Endothelial cell of umbilical vein (primary cell): ENCODE data around the gene RPP25L. TPM values are rescaled to one million over a fixed set of nuclear protein-coding genes. Genes with fewer than 3 reads are reported as not detected.

ENCODE experiments used
- BruUV-seq: library from RNA; stranded (reverse); fragments of 400-500 nt; replicated peaks from 2 replicates; lab custom pipeline; 2021; lab: Mats Ljungman, UMichigan
- CTCF ChIA-PET: fragments of 300-600, 350-600 bp; sonication (Branson Sonifier 250); formaldehyde crosslinking; loops from one replicate; lab custom pipeline; 2021; ENCODE audit warnings: antibody characterized with exemption, inconsistent platforms; lab: Charles Lee
- POLR2A ChIA-PET: fragments of 300-600, 350-600 bp; sonication (Branson Sonifier 250); formaldehyde crosslinking; loops from one replicate; lab custom pipeline; 2021; ENCODE audit warnings: antibody characterized with exemption, inconsistent platforms; lab: Charles Lee
- DNase-seq: peaks from one replicate; pipeline ENCODE4 v3.0.0-alpha.2; 2011; ENCODE audit warnings: low read depth, low spot score
- FAIRE-seq: peaks from 2 replicates; lab custom pipeline; 2011; peaks lifted over from hg19 to GRCh38; lab: Jason Lieb, UNC
- H2AFZ ChIP-seq: 2 replicates; pipeline ENCODE4 v1.6.0; 2012; ENCODE audit warnings: low read depth, low read length, control low read depth, inconsistent platforms
- H3K27ac ChIP-seq: 2 replicates; pipeline ENCODE4 v1.5.1; 2011; ENCODE audit warnings: low read depth, mild to moderate bottlenecking, control low read depth, low read length, moderate library complexity; ENCODE audit not compliant: insufficient read depth
- H3K27me3 ChIP-seq, 2 experiments: 2 replicates each; pipeline versions ENCODE4 v1.6.0 to v1.6.1; 2011; ENCODE audit warnings: low read length in 2 of 2, mixed read lengths in 1 of 2; ENCODE audit not compliant: control insufficient read depth in 2 of 2, insufficient read depth in 2 of 2
- H3K36me3 ChIP-seq, 2 experiments: 2 replicates in 1 of 2; 3 replicates in 1 of 2; pipeline ENCODE4 v1.5.1; 2011; ENCODE audit warnings: low read length in 2 of 2, mild to moderate bottlenecking in 1 of 2, moderate library complexity in 1 of 2; ENCODE audit not compliant: control insufficient read depth in 2 of 2, insufficient read depth in 2 of 2; ENCODE audit errors: extremely low read depth in 1 of 2
- H3K4me1 ChIP-seq: 3 replicates; pipeline ENCODE4 v1.5.1; 2011; ENCODE audit warnings: mild to moderate bottlenecking, low read length; ENCODE audit not compliant: control insufficient read depth, insufficient read depth; ENCODE audit errors: extremely low read depth
- H3K4me2 ChIP-seq: 2 replicates; pipeline ENCODE4 v1.6.1; 2011; ENCODE audit warnings: low read length, control low read depth, mixed read lengths; ENCODE audit not compliant: insufficient read depth
- H3K4me3 ChIP-seq, 3 experiments: fragments of 200-600 bp in 1 of 3; sonication (generic), shearing (Covaris generic) in 1 of 3; replicated peaks in 1 of 3; 2 replicates each; pipeline ENCODE4 v1.5.1; 2011 to 2016; ENCODE audit warnings: control low read depth in 3 of 3, low read length in 3 of 3, mild to moderate bottlenecking in 2 of 3, inconsistent platforms in 1 of 3, low read depth in 1 of 3, moderate library complexity in 1 of 3; ENCODE audit not compliant: insufficient read depth in 1 of 3
- H3K79me2 ChIP-seq: 2 replicates; pipeline ENCODE4 v1.6.0; 2012; ENCODE audit warnings: low read length, inconsistent platforms; ENCODE audit not compliant: control insufficient read depth, insufficient read depth
- H3K9ac ChIP-seq: replicated peaks from 2 replicates; pipeline ENCODE3; 2011; ENCODE audit warnings: low read length, control low read depth; ENCODE audit not compliant: insufficient read depth; ENCODE audit errors: extremely low read depth
- H3K9me1 ChIP-seq: replicated peaks from 3 replicates; pipeline ENCODE4 v1.6.0; 2011; ENCODE audit warnings: mild to moderate bottlenecking, low read length; ENCODE audit not compliant: control insufficient read depth, insufficient read depth; ENCODE audit errors: extremely low read depth
- H3K9me3 ChIP-seq: replicated peaks from 2 replicates; pipeline ENCODE4 v1.5.1; 2012; ENCODE audit warnings: low read length, inconsistent platforms; ENCODE audit not compliant: control insufficient read depth, insufficient read depth
- H4K20me1 ChIP-seq: replicated peaks from 2 replicates; pipeline ENCODE3; 2011; ENCODE audit warnings: mild to moderate bottlenecking, low read length; ENCODE audit not compliant: control insufficient read depth, insufficient read depth; ENCODE audit errors: extremely low read depth
- EZH2 ChIP-seq: IDR thresholded peaks from 2 replicates; pipeline ENCODE4 v1.6.1; 2012; ENCODE audit warnings: borderline replicate concordance, low read depth, mild to moderate bottlenecking, moderate library complexity, low read length, inconsistent platforms; ENCODE audit not compliant: severe bottlenecking
- FOS ChIP-seq: IDR thresholded peaks from 2 replicates; pipeline ENCODE4 v1.6.1; 2011; ENCODE audit warnings: mild to moderate bottlenecking, low read length, moderate library complexity, borderline replicate concordance; ENCODE audit not compliant: insufficient read depth
- GATA2 ChIP-seq: IDR thresholded peaks from 2 replicates; pipeline ENCODE4 v1.7.0; 2011; ENCODE audit warnings: low read depth, mild to moderate bottlenecking, moderate library complexity, mixed read lengths, low read length; ENCODE audit not compliant: insufficient read length, insufficient read depth
- JUN ChIP-seq: IDR thresholded peaks from 2 replicates; pipeline ENCODE4 v1.6.1; 2011; ENCODE audit warnings: borderline replicate concordance, low read depth; ENCODE audit not compliant: insufficient read length, insufficient read depth
- MAX ChIP-seq: IDR thresholded peaks from 2 replicates; pipeline ENCODE4 v1.6.1; 2011; ENCODE audit not compliant: insufficient read depth, insufficient read length
- MYC ChIP-seq: IDR thresholded peaks from one replicate; pipeline ENCODE4 v1.6.1; 2011; ENCODE audit warnings: mild to moderate bottlenecking, low read depth, low read length
- POLR2A ChIP-seq: IDR thresholded peaks from 2 replicates; pipeline ENCODE4 v1.6.1; 2012; ENCODE audit warnings: low read depth, mild to moderate bottlenecking, control low read depth, low read length
- POLR2AphosphoS5 ChIP-seq: IDR thresholded peaks from 2 replicates; pipeline ENCODE4 v1.6.1; 2012; ENCODE audit warnings: low read depth, mild to moderate bottlenecking, control low read depth, low read length, moderate library complexity; ENCODE audit not compliant: insufficient read depth
- dilution Hi-C: fragments of 300-500 bp; cut with MboI; formaldehyde crosslinking; loops from one replicate; pipeline ENCODE4 v1.15.0; 2019; ENCODE audit warnings: low sequenced_read_pairs; ENCODE audit not compliant: extremely low pct_ligation_motif_present
- intact Hi-C: fragments of 100-400 bp; cut with micrococcal nuclease; formaldehyde crosslinking; loops from one replicate; pipeline ENCODE4 v1.10.0; 2022
- polyA plus RNA-seq, 4 experiments: library from polyadenylated mRNA; depleted of rRNA in 3 of 4; stranded (reverse) in 3 of 4; unstranded in 1 of 4; fragments of >200 nt; gene quantifications; 2 replicates each; pipeline versions ENCODE4 v1.2.1 to v1.2.3, GENCODE V29; 2011 to 2012; ENCODE audit warnings: missing spikeins in 1 of 4
- total RNA-seq: library from RNA; stranded (reverse); gene quantifications from 2 replicates; pipeline ENCODE4 v1.2.3, GENCODE V29; 2021
- TF ChIP-seq, protein P1 (sequence below), 2 donors: IDR thresholded peaks; 1 replicate in 1 of 2; 2 replicates in 1 of 2; pipeline ENCODE4 v1.5.1; 2011; ENCODE audit warnings: low read length in 2 of 2, mild to moderate bottlenecking in 2 of 2, moderate library complexity in 2 of 2, control low read depth in 1 of 2, inconsistent platforms in 1 of 2, low read depth in 1 of 2; ENCODE audit not compliant: insufficient read depth in 1 of 2; ENCODE audit errors: extremely low read depth in 1 of 2

Gene RPP25L
- total and polyA plus RNA-seq, 2 donors (not counting 3 experiments of a cell fraction or from before 2014, with no cell fraction given): 15.7 to 41.0 TPM

DNA sequence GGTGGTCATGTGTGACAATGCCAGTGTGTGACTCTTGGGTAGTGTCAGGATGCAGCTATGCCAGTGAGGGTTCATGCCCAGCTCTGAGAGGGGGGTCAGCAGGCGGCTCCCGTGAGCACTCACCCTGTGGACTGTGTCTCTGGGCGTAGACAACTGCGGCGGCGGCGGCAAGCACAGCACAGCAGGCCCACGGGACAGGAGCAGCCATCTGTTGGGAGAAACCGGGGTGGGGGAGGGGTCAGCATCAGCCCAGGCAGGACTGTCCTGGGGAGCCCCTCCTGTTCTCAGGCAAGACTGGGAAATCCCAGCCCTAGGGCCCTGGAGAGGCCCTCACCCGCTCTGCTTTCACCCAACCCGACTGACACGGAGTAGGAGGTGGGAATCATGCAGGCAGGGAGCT lies 43.1 kb downstream of the RPP25L start:
- no peaks in the 10 kb centered on the region for H3K4me1 ChIP-seq
- DNase-seq (no peak), FAIRE-seq (no peak)
- no peaks in the 10 kb centered on the region for H3K9me1 ChIP-seq
- dilution Hi-C loops (no loop called here), intact Hi-C loops (no loop called here)
- H2AFZ ChIP-seq: no peak overlapping the region
- TF ChIP-seq EZH2: no peak
- no peak overlapping the region for H3K4me3 ChIP-seq
- ChIA-PET POLR2A (no interaction called here), CTCF (interaction anchor here (1.0 to 2.4 kb wide), 2 partner anchors 21 to 23 kb away, joined by 3 to 11 read pairs; no protein-coding TSS in a partner anchor)
- no TSS peak for BruUV-seq
- H3K9ac ChIP-seq: no peak overlapping the region
- no peak overlapping the region for H3K4me2 ChIP-seq
- H3K27ac ChIP-seq: no peak overlapping the region
- no peaks in the 10 kb centered on the region for H3K36me3 ChIP-seq
- H4K20me1 ChIP-seq: no peaks in the 10 kb centered on the region
- H3K79me2 ChIP-seq: no peaks in the 10 kb centered on the region
- peaks cover 2 to 5% of the 10 kb centered on the region in 2 experiments for H3K27me3 ChIP-seq
- H3K9me3 ChIP-seq: no peaks in the 10 kb centered on the region

DNA sequence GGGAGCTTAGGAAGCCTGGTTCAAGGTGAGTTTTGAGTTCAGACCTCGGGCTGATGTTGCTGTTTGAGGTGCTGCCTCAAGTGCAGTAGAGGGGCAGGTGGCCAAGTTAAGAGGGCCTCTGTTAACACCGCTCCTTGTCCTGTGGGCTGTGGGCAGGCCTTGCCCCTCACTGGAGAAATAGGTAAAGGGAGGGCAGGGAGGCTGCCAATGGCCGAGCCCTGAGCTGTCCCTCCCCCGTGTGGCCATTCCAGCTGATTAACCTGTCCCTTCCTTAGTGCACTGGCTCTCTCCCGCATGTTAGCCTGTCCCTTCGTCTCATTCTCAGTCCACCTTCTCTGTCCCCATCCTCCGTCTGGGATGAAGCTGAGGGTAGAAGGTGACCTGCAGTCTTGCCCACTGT lies 43.8 kb downstream of the RPP25L start:
- no peaks in the 10 kb centered on the region for H3K9me3 ChIP-seq
- POLR2A ChIA-PET: no interaction called here
- BruUV-seq: no TSS peak
- H3K4me2 ChIP-seq: no peak overlapping the region
- no peak for DNase-seq
- FAIRE-seq: no peak
- no peaks in the 10 kb centered on the region for H3K36me3 ChIP-seq
- no peaks in the 10 kb centered on the region for H3K9me1 ChIP-seq
- H3K4me3 ChIP-seq: no peak overlapping the region
- CTCF ChIA-PET: interaction anchor here (2.4 kb wide), 1 partner anchor 23 kb away, joined by 11 read pairs; no protein-coding TSS in a partner anchor
- H3K27me3 ChIP-seq: peaks cover 2 to 5% of the 10 kb centered on the region in 2 experiments
- TF ChIP-seq MAX: no peak
- TF ChIP-seq POLR2A: no peak
- TF ChIP-seq JUN: no peak
- TF ChIP-seq FOS: no peak
- no peak for TF ChIP-seq GATA2
- TF ChIP-seq, protein P1, sequence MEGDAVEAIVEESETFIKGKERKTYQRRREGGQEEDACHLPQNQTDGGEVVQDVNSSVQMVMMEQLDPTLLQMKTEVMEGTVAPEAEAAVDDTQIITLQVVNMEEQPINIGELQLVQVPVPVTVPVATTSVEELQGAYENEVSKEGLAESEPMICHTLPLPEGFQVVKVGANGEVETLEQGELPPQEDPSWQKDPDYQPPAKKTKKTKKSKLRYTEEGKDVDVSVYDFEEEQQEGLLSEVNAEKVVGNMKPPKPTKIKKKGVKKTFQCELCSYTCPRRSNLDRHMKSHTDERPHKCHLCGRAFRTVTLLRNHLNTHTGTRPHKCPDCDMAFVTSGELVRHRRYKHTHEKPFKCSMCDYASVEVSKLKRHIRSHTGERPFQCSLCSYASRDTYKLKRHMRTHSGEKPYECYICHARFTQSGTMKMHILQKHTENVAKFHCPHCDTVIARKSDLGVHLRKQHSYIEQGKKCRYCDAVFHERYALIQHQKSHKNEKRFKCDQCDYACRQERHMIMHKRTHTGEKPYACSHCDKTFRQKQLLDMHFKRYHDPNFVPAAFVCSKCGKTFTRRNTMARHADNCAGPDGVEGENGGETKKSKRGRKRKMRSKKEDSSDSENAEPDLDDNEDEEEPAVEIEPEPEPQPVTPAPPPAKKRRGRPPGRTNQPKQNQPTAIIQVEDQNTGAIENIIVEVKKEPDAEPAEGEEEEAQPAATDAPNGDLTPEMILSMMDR (IDR thresholded peaks at IDR 0.05; ENCODE audit: extremely low read depth in 1 of 2, insufficient read depth in 1 of 2, low read depth in 1 of 2, low read length in 2 of 2): no peak
- no peak for TF ChIP-seq POLR2AphosphoS5
- TF ChIP-seq MYC: no peak
- TF ChIP-seq EZH2: no peak
- H2AFZ ChIP-seq: no peak overlapping the region
- no peaks in the 10 kb centered on the region for H3K79me2 ChIP-seq
- dilution Hi-C loops: no loop called here
- no peaks in the 10 kb centered on the region for H3K4me1 ChIP-seq
- intact Hi-C loops: no loop called here
- H3K9ac ChIP-seq: no peak overlapping the region
- no peaks in the 10 kb centered on the region for H4K20me1 ChIP-seq
- H3K27ac ChIP-seq: no peak overlapping the region
